Heart left ventricle (tissue), 13 donors: Measurements from ENCODE around the gene RNU5D-1.

Source experiments
- POLR2A ChIP-seq, 2 donors: fragments of 450-650 bp; IDR thresholded peaks; one replicate each; pipeline ENCODE4 v1.6.1; 2017; ENCODE audit warnings: antibody characterized with exemption in 2 of 2, mild to moderate bottlenecking in 2 of 2, moderate library complexity in 2 of 2
- TF ChIP-seq, protein P1 (sequence below), 12 donors: fragments of 200-600 bp; sonication (generic) in 4 of 12; IDR thresholded peaks; one replicate each; pipeline versions ENCODE4 v1.5.0 to v1.8.0; 2018 to 2022; ENCODE audit warnings: antibody characterized with exemption in 12 of 12, mild to moderate bottlenecking in 5 of 12
- donor health status: ischemic (EF 13 %, LVEDD 7.1; RV severe dilation, severe dysfunction).
- donor health status: DM: no; HTN: yes; CAD: no.
- donor health status: DM: no; HTN: no; CAD: no.
- donor health status: ischemic (EF 25% LVEDD 6.9; RV normal size, moderate dysfunction).
- donor health status: ischemic (EF 25% LVEDD 5.7; RV mildly dilated, moderate dysfunction).
- donor health status: ischemic (EF 35%, LVEDD 5.7; RV mildly dilated, moderate dysfunction).
- donor health status: nonischemic (EF 11% LVEDD 7.7; RV severe dilation, severe dysfunction).
- donor health status: DM: yes; HTN: yes; CAD: no.
- donor health status: PGD.
- donor health status: ischemic (EF 29% LVEDD 5.4; RV normal size, mild dysfunction).
- donor health status: nonischemic (EF 23%, LVEDD 6.1; RV moderate dilation, normal function).

DNA sequence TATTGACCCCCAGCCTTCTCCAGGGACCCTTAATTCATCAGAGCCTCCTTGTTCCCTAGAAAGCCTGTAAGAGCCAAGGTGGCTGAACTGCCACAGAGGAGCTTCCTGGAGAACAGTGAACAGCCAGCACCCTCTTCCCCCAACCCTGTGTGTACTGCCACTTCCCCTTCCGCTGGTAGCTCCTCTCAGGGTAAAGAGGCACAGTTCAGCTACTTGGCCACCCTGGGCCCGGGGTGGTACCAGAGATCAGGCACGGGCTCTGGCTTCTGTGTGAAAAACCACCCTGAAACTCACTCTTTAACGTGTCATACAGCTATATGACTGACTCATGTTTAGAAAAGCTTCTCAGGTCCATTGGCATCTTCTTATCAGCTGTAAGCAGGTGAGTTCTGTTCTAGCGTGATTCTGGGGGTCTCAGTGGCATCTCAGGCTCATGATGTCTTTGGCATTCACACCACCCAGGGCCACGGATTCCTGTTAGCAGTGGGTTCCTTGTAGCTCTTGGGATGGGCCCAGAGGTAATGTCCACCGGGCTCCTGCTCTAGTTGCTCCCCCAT lies 34.1 kb downstream of the RNU5D-1 start:
- TF ChIP-seq, protein P1, sequence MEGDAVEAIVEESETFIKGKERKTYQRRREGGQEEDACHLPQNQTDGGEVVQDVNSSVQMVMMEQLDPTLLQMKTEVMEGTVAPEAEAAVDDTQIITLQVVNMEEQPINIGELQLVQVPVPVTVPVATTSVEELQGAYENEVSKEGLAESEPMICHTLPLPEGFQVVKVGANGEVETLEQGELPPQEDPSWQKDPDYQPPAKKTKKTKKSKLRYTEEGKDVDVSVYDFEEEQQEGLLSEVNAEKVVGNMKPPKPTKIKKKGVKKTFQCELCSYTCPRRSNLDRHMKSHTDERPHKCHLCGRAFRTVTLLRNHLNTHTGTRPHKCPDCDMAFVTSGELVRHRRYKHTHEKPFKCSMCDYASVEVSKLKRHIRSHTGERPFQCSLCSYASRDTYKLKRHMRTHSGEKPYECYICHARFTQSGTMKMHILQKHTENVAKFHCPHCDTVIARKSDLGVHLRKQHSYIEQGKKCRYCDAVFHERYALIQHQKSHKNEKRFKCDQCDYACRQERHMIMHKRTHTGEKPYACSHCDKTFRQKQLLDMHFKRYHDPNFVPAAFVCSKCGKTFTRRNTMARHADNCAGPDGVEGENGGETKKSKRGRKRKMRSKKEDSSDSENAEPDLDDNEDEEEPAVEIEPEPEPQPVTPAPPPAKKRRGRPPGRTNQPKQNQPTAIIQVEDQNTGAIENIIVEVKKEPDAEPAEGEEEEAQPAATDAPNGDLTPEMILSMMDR (IDR thresholded peaks at IDR 0.05) = no peak
- TF ChIP-seq POLR2A (IDR thresholded peaks at IDR 0.05) = no peak
